HG03097 (cell line): Measurements from ENCODE around the gene SPATA9.
A peak's percentile ranks its signal among the peaks of the same experiment; 100 is the strongest.
"Not testable (repeated sequence)": the region's sequence is repeated elsewhere in the genome, so short reads cannot be mapped to it uniquely, and the experiment has no call there.

Experiments
- ATAC-seq: cut with Tn5 transposase; IDR thresholded peaks from one replicate; pipeline ENCODE4 v1.9.1; 2021; ENCODE audit not compliant: unreplicated experiment, low FRiP score

The SPATA9 gene

GRCh38 chr5:95718203-95718602 lies 35.4 kb upstream of the SPATA9 start:
- ATAC-seq: peak; percentile 58

- ATAC-seq: no peak
These were observed 34.6 kb upstream of the SPATA9 start for GRCh38 chr5:95717439-95717838.

- no peak for ATAC-seq
These were observed 33.1 kb upstream of the SPATA9 start for GRCh38 chr5:95715799-95716461.

GRCh38 chr5:95713960-95714710 lies 31.3 kb upstream of the SPATA9 start:
- ATAC-seq: no peak

- ATAC-seq: not testable (repeated sequence)
These were observed 30.5 kb upstream of the SPATA9 start for GRCh38 chr5:95713246-95713645.

GRCh38 chr5:95712347-95712958 lies 29.7 kb upstream of the SPATA9 start:
- no peak for ATAC-seq

- ATAC-seq: no peak
These were observed 28.9 kb upstream of the SPATA9 start for GRCh38 chr5:95711501-95712346.

GRCh38 chr5:95710651-95711500 lies 28.1 kb upstream of the SPATA9 start:
- ATAC-seq: not testable (repeated sequence)

- no peak for ATAC-seq
These were observed 27.3 kb upstream of the SPATA9 start for GRCh38 chr5:95709967-95710650.

- no peak for ATAC-seq
These were observed 26.1 kb upstream of the SPATA9 start for GRCh38 chr5:95708876-95709275.

- not testable (repeated sequence) for ATAC-seq
These were observed 24.9 kb upstream of the SPATA9 start for GRCh38 chr5:95707534-95708188.

GRCh38 chr5:95707055-95707454 lies 24.3 kb upstream of the SPATA9 start:
- ATAC-seq: no peak

GRCh38 chr5:95706196-95706595 lies 23.4 kb upstream of the SPATA9 start:
- not testable (repeated sequence) for ATAC-seq

- no peak for ATAC-seq
These were observed 21.4 kb upstream of the SPATA9 start for GRCh38 chr5:95704150-95704549.

- ATAC-seq: no peak
These were observed 18.3 kb upstream of the SPATA9 start for GRCh38 chr5:95701074-95701473.

- ATAC-seq: no peak
These were observed 16.5 kb upstream of the SPATA9 start for GRCh38 chr5:95699337-95699736.

- ATAC-seq: no peak
These were observed 15.2 kb upstream of the SPATA9 start for GRCh38 chr5:95697781-95698681.

GRCh38 chr5:95690333-95690732 lies 7.5 kb upstream of the SPATA9 start:
- ATAC-seq: no peak
